Anterior cingulate cortex (tissue), 58 donors: ENCODE measurements around the gene RNF166.
A peak's percentile ranks its signal among the peaks of the same experiment; 100 is the strongest.

Experiments
- DNase-seq, 58 donors: peaks; one replicate each; lab custom pipeline; 2025; lab: John Stamatoyannopoulos, UW

Gene RNF166

GRCh38 chr16:88656291-88656980, 49.8 kb downstream of the RNF166 start:
- DNase-seq: no peak

- DNase-seq: no peak
Measured at GRCh38 chr16:88655733-88656281, 50.4 kb downstream of the RNF166 start.

GRCh38 chr16:88655053-88655732, 51.0 kb downstream of the RNF166 start:
- no peak for DNase-seq

- no peak for DNase-seq
Measured at GRCh38 chr16:88654363-88655052, 51.7 kb downstream of the RNF166 start.

- DNase-seq: no peak
Measured at GRCh38 chr16:88653596-88654362, 52.4 kb downstream of the RNF166 start.

GRCh38 chr16:88653101-88653500, 53.1 kb downstream of the RNF166 start:
- no peak for DNase-seq

GRCh38 chr16:88652762-88653063, 53.5 kb downstream of the RNF166 start:
- no peak for DNase-seq

GRCh38 chr16:88651989-88652761, 54.0 kb downstream of the RNF166 start:
- no peak for DNase-seq

- no peak for DNase-seq
Measured at GRCh38 chr16:88651276-88651988, 54.8 kb downstream of the RNF166 start.

- peak in 23 of 58 donors; percentile 5 to 56 (median 21) for DNase-seq
Measured at GRCh38 chr16:88650749-88651275, 55.4 kb downstream of the RNF166 start, which contains the start of gene CYBA. CYBA (minus strand) TSS chr16:88651053; CDS start chr16:88651013, 40 bp downstream.

- DNase-seq: peak in 3 of 58 donors; percentile 2 to 19 (median 17)
Measured at GRCh38 chr16:88649924-88650748, 56.1 kb downstream of the RNF166 start.

- DNase-seq: no peak
Measured at GRCh38 chr16:88649195-88649923, 56.8 kb downstream of the RNF166 start.

- DNase-seq: no peak
Measured at GRCh38 chr16:88647178-88648070, 58.8 kb downstream of the RNF166 start.
